Stimulated activated CD8-positive, alpha-beta memory T cell treated with anti-CD3 and anti-CD28 coated beads, Interleukin-12 subunit alpha, Interleukin-12 subunit beta, amount 100 ng/mL, for 24 hours (primary cell): ENCODE results near the gene STARD4.

Source experiments
- DNase-seq: peaks from one replicate; pipeline ENCODE4 v3.0.0-alpha.2; 2020; ENCODE audit errors: extremely low read depth

The STARD4 gene

GRCh38 chr5:111528056-111528455, 15.7 kb upstream of the STARD4 start:
- DNase-seq: no peak

GRCh38 chr5:111520908-111521307, 8.6 kb upstream of the STARD4 start:
- no peak for DNase-seq

- no peak for DNase-seq
Observed at GRCh38 chr5:111518777-111519176, 6.4 kb upstream of the STARD4 start.

GRCh38 chr5:111517853-111518501, 5.6 kb upstream of the STARD4 start:
- no peak for DNase-seq

- DNase-seq: no peak
Observed at GRCh38 chr5:111514087-111514486, 1.8 kb upstream of the STARD4 start.

GRCh38 chr5:111513131-111513520, 791 bp upstream of the STARD4 start:
- no peak for DNase-seq

- no peak for DNase-seq
Observed at GRCh38 chr5:111511831-111512374, 432 bp downstream of the STARD4 start.

GRCh38 chr5:111511174-111511830, 1.0 kb downstream of the STARD4 start:
- no peak for DNase-seq

GRCh38 chr5:111509119-111509518, 3.2 kb downstream of the STARD4 start:
- no peak for DNase-seq

GRCh38 chr5:111507276-111507675, 5.1 kb downstream of the STARD4 start:
- DNase-seq: no peak

GRCh38 chr5:111505096-111505495, 7.2 kb downstream of the STARD4 start:
- no peak for DNase-seq

- no peak for DNase-seq
Observed at GRCh38 chr5:111502956-111503355, 9.4 kb downstream of the STARD4 start.

GRCh38 chr5:111498346-111498745, 14.0 kb downstream of the STARD4 start:
- no peak for DNase-seq

GRCh38 chr5:111495159-111495558, 17.2 kb downstream of the STARD4 start:
- DNase-seq: no peak

GRCh38 chr5:111494355-111494999, 17.9 kb downstream of the STARD4 start:
- no peak for DNase-seq

GRCh38 chr5:111493031-111493430, 19.3 kb downstream of the STARD4 start:
- no peak for DNase-seq

GRCh38 chr5:111488353-111488752, 24.0 kb downstream of the STARD4 start:
- DNase-seq: no peak

- no peak for DNase-seq
Observed at GRCh38 chr5:111486926-111487325, 25.4 kb downstream of the STARD4 start.

- no peak for DNase-seq
Observed at GRCh38 chr5:111486055-111486454, 26.3 kb downstream of the STARD4 start.

- DNase-seq: no peak
Observed at GRCh38 chr5:111480346-111480745, 32.0 kb downstream of the STARD4 start.

- no peak for DNase-seq
Observed at GRCh38 chr5:111478898-111479297, 33.4 kb downstream of the STARD4 start.

- DNase-seq: no peak
Observed at GRCh38 chr5:111478266-111478665, 34.1 kb downstream of the STARD4 start.

- no peak for DNase-seq
Observed at GRCh38 chr5:111472579-111472978, 39.8 kb downstream of the STARD4 start.
